TTC549 (cell line): ENCODE results near the gene EWSR1.
"Not testable (repeated sequence)": the region's sequence is repeated elsewhere in the genome, so short reads cannot be mapped to it uniquely, and the experiment has no call there.

ENCODE experiments used
- FAIRE-seq: peaks from 2 replicates; lab custom pipeline; 2012; peaks lifted over from hg19 to GRCh38; lab: Jason Lieb, UNC

Gene EWSR1

DNA sequence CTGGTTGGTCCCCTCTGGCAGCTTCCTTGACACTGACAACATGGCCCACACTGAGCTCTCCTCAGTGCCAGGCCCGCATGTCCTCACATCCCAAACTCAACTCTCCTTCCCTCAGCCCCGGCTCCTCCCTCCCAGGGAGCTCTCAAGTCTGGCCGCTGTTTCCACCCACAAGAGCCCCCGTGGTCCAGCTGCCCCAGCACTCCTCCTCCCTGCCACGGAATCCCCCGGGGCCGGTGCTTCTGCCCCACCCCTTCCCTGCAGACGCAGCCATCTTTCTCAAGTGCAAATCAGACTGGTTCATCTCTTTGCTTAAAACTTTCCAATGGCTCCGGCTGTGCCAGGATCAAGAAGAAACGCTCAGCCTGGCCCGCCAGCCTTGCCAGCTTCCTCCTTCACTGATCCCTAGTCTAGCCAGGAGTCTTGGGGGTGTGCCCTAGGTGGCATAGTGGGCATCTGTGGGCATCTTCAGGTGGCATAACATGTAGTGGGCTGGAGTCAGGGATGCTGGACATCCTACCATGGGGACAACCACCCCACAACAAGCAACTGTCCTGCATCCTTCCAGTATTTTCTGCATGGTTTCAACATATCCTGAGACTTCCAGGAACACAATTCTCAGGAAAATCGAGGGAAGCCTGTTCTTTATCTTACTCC, 69.7 kb downstream of the EWSR1 start:
- FAIRE-seq: no peak

DNA sequence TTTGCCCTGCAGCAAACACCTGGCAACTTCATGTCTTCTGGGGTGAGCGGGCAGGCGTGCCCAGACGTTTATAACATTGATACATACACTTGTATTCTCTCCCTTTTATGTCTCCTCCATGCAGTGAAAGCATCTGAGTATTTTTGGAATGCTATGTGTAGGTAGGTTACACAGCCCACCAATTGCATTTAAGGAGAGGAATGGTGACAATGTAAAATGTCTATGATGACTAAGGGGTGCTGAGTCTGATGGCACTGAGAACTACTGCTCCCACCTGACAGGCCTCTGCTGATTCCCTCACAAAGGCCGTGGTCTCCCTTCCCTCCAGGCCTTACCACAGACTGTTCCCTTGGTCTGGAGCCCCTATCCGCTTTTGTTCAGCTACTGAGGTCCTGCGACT, 70.3 kb downstream of the EWSR1 start:
- FAIRE-seq: no peak

GRCh38 chr22:29339381-29340235, 71.5 kb downstream of the EWSR1 start:
- FAIRE-seq: no peak

DNA sequence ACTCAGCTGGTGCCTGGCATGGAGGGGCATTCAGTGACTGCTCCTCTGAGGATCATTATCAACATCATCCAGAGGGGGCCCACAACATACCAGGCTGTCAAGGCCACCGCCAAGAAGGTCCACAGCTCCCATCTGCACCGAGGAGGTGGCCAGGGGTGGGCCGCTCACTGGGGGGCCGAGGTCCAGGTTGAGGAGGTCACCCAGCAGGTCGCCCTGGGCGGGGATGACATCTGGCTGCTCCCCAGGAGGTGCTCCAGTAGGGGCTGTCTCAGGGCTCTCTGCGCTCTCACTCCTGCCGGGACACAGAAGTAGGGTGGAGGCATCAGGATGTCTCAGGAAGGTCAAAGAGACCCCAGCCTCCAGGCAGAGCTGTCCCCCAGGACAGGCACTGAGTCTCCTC, 72.5 kb downstream of the EWSR1 start:
- FAIRE-seq: no peak

DNA sequence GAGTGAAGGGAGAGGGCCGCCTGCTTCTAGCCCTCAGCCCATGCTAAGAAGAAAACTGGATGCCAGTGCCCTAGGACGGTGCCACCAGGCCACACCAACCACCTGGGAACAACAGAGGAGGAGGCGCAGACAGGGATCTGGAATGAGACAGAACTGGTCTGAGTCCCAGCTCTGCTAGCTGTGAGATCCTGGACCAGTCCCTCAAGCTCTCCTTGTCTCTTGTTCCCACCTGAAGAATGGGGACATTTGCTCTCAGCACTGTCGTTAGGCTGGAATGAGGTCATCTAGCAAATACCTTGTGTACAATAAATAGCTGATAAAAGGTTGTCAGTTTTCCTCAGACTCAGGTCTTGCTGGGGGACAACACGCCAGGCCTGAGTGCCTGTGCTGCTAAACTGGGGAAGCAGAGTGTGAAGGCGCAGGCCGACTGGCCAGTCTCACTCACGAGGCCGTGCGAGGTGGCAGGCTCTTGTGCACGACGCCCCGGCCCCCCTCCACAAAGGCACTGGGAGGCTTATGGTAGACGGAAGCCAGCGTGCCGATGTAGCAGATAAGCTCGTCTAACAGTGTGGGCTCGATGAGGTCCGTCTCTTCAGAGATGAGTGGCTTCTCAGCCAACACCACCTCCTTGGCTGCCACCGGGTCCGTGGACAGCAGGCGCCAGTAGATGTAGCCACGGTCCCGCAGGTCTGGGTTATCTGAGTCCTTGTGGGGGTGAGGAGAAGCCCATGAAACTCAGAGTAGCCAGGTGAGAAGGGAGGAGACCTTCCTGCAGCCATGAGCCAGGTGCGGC, 73.2 kb downstream of the EWSR1 start:
- FAIRE-seq: no peak

DNA sequence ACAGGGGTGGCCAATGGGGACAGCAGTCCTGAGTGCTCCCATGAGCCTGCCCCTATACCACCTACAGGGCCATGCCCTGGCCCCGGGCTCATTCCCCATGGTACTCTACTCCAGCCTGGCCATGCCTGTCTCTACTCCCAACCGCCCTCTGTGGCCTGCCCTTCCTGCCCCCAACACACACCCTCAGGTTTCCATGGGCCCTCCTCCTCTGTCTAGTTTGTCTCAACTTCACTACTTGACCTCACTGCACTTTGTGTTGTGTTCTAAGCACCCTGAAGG, 73.7 kb downstream of the EWSR1 start:
- no peak for FAIRE-seq

GRCh38 chr22:29342177-29342576, 74.1 kb downstream of the EWSR1 start:
- no peak for FAIRE-seq

GRCh38 chr22:29342577-29343312, 74.7 kb downstream of the EWSR1 start:
- FAIRE-seq: no peak

- no peak for FAIRE-seq
Observed at GRCh38 chr22:29343313-29343805, 75.3 kb downstream of the EWSR1 start.

GRCh38 chr22:29344137-29344536, 76.1 kb downstream of the EWSR1 start:
- FAIRE-seq: no peak

GRCh38 chr22:29344889-29345288, 76.8 kb downstream of the EWSR1 start:
- not testable (repeated sequence) for FAIRE-seq

DNA sequence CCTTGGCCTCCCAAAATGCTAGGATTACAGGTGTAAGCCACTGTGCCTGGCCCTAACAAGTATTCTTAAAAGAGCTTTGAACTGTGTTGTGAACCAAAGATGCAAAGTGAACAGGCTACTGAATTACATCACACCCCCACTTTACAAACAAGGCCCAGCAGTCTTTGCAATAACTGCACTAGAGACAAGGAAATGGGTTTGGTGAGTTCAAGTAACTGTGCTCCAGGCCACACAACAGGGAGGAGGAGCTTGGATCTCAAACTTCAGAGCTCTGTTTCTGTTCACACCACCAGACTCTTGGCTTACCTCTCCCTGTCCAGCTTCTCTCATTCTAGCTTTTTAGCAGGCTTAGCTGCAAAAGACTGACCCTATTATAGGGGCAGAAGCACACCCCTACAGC, 77.9 kb downstream of the EWSR1 start:
- no peak for FAIRE-seq

DNA sequence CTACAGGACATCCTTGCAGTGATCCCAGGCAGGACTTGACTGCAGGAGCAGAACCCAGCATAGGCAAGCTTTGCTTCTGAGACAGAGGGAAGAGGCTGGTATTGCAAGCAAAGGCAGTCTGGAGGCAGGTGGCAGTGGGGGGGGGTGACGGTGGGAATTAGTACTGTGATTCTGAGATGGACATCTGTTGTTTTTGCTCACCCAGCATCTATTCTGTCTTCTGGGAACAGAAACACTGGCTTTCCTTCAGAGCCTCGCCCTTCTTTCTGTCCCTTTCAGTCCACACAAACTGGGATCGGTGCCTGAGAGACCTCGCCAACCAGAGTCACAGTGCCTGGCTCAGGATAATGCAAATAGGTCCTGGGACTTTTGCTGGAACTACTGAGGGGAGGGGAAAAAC, 78.6 kb downstream of the EWSR1 start:
- FAIRE-seq: no peak

GRCh38 chr22:29348041-29348440, 80.0 kb downstream of the EWSR1 start:
- FAIRE-seq: no peak

DNA sequence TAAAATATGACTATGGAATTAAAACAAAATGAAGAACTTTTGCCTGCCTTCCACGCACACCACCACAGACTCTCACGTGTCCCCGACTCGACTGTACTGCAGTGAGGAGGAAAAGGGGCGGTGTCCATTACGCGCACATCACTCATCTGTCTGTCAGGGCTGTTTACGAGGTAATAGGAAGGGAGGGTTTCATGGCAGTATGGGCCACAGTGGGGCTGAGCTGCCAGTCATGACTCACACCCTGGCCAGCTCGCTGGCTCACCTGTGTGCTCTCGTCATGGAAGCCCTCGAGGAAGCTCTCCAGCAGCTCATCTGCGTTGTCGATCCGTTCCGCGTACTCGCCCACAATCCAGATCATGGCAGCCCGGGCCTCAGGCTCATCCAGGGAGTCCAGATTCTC, 80.9 kb downstream of the EWSR1 start:
- no peak for FAIRE-seq
